Measurements from ENCODE around the gene IGFALS.
A peak's percentile ranks its signal among the peaks of the same experiment; 100 is the strongest.

The IGFALS gene

DNA sequence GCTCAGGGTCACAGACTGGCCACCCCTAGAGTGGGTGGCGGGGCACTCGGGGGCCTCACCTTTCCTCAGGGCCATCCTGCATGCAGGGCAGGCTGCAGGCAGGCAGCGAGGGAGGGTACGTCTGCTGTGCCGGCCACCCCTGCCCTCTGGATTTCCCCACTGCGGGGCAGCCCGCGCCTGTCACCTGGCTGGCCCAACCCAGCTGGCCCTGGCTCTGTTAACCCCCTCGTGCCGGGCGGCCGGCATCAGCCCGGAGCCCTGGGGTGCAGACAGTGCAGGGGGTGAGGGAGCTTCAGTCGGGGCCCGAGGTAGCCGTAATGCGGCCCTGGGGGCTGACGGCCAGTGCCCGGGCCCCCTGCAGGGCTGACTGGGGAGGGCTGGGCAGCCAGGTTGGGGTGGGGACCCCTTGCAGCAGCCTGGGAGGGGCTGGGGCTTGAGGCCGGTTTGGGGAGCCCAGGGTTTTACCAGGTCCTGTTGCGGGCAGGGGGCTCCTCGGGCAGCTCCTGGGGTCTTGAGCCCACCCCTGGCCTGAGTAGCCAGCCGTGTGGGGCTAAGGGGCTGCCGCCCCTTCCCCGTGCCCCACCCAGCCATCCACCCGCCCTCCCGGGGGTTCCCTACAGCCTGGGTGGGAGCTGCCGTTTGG lies at the start of gene IGFALS:
IGFALS (minus strand) TSS at position 128 of the 643 bp plus-strand sequence; CDS start at position 75, 53 bp downstream.
- no peak for DNase-seq

- DNase-seq, result no peak
These were observed 46.0 kb upstream of the IGFALS start for GRCh38 chr16:1839554-1839953.

- no peak for DNase-seq
These were observed 40.6 kb upstream of the IGFALS start for GRCh38 chr16:1834096-1834495.

DNA sequence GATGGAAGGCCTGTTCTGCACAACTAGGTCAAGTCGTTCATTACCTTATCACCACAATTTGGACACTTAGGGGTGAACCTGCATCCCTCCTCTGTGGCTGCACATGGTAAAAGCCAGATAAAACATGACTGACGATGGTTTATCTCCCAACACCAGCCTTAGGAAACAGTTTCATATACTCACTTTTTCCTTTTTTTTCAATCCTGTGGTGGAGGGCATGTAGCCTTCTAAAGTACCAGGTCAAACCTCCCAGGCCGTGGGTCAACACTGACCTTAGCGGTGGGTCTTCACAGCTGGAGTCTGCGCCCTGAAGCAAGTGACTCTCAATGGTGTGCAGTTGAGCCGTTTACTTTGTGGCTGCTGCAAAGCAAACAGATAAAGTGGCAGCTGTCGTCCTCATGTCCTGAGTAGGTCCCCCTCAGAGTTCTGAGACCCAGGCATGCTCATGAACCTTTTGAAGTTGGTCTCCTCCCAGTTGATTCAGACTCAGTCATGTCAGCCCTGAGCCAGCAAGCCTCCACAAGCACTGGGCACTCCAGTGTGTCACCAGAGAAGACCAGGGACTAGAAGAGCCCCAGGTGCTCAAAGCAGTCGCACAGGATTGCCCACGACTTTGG lies 39.4 kb upstream of the IGFALS start:
- DNase-seq, result no peak

- DNase-seq, result no peak
These were observed 37.9 kb upstream of the IGFALS start for GRCh38 chr16:1831186-1832075.

GRCh38 chr16:1830213-1830612 lies 36.7 kb upstream of the IGFALS start:
- no peak for DNase-seq

DNA sequence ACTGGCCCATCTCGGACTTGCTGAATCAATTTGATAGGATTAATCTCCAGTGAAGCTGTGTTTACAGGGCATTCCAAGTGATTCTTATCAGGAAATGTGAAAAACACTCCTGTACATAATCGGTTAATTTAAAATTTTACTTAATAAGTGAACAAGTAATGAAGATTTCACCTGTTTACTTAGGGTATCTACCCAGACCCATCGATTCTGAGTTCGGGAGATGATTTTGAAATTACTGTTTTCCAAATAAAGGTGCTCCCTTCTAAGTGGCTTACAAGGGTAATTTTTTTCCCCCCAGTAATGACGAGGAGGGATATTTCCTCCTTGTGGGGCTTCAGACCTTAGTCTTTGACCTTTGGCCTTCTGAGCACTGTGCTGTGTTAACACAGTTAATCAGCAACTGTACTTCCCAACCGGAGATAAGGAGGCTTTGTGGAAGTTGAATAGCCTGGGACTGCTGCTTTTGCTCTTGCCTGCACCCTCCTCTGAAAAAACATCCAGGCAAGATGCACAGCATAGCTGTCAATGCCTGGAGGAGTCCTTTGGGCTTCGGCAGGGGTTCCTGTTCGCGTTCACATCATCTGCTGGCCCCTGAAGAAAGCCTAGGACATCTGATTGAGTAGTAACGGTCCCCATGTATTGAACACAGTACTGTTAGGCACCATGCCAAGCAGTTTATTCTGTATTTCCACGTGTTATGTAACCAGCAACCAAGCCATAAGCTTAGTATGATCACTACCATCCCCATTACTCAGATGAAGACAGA lies 35.3 kb upstream of the IGFALS start:
- no peak for DNase-seq

DNA sequence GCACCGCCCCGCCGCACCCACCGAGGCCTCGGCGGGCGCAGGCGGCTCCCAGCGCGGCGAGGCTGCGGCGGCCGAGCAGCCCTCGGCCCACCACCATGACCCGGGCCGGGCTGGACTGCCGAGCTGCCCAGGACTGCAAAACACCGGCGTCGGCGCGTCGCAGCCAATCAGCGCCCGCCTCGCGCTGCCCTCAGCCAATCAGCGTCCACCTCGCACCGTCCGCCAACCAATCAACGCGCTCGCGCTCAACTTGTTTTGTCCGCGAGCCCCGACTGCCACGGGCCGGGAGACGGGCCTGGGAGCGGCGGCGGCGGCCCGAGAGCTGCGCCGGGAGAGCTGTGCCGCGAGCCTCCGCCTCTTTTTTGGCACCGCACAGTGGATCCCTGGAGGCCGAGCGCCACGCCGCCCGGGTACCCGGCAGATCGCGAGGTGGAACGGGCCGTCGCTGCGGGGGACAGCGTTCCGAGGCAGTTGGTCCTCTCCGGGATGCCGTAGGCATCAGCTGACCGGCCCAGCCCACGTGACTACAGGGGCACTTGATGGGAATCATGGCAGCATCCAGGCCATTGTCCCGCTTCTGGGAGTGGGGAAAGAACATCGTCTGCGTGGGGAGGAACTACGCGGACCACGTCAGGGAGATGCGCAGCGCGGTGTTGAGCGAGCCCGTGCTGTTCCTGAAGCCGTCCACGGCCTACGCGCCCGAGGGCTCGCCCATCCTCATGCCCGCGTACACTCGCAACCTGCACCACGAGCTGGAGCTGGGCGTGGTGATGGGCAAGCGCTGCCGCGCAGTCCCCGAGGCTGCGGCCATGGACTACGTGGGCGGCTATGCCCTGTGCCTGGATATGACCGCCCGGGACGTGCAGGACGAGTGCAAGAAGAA lies 33.4 kb upstream of the IGFALS start, which contains the start of the genes FAHD1 and HAGH:
FAHD1 (plus strand) TSS at position 516 of the 883 bp plus-strand sequence; CDS start at position 549, 33 bp downstream.
HAGH (minus strand) TSS at position 135 of the 883 bp plus-strand sequence; CDS start at position 97, 38 bp downstream.
- peak; percentile 96 for DNase-seq

- no peak for DNase-seq
These were observed 32.6 kb upstream of the IGFALS start for GRCh38 chr16:1825864-1826690.

DNA sequence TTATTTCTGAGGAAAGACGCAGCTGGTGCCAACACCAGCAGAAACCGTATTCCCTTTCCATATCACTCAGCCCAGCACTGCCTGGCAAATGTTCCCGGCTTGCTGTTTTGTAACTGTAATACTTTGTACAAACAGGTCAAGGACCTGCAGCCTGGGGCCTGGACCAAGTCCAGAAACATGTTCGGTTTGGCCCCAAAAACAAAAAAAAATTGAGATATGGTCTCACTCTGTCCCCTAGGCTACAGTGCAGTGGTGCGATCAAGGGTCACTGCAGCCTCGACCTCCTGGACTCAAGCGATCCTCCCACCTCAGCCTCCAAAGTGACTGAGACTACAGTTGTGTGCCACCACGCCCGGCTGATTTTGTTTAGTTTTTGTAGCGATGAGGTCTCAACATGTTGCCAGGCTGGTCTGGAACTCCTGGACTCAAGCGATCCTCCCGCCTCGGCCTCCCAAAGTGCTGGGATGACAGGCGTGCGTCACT lies 31.9 kb upstream of the IGFALS start:
- DNase-seq, result no peak

GRCh38 chr16:1823821-1824220 lies 30.3 kb upstream of the IGFALS start:
- DNase-seq, result no peak

DNA sequence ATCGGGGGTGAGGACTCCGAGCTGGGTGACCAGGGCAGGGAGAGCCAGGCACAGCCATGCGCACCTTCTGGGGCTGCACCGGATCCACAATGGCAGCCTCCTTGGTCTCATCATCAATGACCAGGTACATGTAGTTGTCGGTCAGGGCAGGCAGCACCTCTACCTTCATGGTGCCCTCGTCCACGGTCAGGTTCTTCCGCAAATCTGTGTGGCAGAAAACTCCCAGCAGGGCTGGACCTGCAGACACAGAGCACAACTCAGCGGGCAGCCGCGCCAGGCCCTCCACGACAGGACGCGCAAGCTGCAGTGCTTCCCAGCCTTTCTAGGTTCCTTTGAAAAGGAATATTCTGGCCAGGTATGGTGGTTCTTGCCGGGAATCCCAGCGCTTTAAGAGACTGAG lies 29.3 kb upstream of the IGFALS start:
- DNase-seq, result no peak

GRCh38 chr16:1821861-1822611 lies 28.5 kb upstream of the IGFALS start:
- no peak for DNase-seq

- DNase-seq, result no peak
These were observed 27.4 kb upstream of the IGFALS start for GRCh38 chr16:1820946-1821290.

DNA sequence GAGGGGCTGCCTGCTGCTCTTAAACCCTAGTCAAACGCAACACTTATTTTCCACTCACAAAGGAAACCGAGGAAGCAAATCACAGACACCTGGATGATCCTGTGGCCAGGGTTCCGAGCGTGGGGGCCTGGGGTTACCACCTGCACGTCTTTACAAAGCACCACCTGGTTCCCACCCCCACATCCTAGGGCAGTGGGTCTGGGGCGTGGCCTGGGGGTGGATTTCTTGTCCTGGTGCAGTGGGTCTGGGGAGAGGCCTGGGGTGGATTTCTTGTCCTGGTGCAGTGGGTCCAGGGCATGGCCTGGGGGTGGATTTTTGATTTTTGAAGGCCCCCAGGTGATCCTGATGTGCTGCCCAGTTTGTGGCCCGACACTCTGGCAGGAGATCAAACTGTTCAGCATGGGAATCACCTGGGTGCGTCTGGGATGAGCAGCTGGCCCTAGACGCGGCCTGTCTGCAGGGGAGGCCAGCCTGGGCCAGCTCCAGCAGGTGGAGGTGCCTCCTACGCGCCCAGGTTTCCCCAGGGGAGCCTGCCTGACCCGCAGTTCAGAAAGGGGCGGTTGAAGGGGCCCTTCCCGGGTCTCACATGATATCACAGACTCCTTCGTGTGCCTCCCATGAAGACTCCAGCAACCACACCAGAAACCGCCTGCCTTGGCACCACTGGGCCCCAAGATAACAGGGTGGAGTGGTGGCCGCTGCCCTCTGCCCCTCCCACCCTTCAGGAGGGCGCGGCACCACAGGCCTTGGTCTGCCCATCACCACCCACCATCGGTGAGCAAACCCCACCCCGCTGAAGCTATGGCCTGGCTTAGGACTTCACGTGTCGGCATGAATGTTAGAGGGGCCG lies 26.8 kb upstream of the IGFALS start:
- DNase-seq, result no peak

DNA sequence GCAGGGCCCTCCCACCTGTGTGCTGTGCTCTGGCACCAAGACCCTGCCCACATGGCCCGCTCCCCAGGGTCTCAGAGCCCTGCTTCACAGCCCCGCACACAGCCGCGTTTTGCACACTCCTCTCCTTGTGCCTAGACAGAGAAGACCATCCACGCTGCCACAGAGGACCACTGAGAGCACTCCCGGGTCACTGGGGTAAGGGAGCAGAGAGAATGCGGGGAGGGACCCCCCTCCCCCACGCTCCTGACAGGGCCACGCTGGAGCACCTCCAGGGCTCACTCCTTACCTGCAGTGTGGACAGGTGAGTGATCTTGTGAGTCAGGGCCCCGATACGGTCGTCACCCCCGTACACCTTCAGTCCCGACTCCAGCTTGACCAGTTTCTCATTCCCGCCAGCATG lies 26.1 kb upstream of the IGFALS start:
- DNase-seq, result no peak

DNA sequence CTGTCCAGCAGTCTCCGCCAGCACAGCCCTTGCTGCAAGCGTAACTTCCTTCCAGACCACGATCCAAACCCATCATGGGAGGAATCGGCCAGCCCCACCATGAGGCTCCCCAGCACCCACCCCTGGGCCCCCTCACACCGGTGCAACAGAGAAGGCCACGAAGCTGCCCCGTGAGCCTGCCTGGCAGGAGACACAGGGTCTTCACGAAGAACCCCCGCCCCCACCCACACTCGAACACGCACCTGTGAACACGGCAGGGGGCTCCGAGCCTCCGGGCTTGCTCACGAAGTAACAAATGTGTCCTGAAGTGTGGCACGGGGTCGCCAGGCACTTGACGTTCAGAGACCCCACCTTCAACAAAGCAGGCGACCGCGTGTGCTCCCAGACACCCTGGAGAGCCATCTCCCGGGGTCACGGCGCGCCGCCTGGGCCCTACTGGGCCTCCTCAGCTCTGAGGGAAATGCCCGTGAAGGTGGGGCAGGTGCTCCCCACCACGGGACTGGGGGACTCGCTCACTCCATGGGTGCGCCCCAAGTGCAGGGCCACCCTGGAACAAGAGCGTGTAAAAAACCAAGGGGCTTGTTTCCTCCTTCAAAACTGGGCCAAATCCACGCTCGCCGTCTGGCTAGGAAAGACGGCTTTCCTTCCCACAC lies 25.5 kb upstream of the IGFALS start:
- no peak for DNase-seq

DNA sequence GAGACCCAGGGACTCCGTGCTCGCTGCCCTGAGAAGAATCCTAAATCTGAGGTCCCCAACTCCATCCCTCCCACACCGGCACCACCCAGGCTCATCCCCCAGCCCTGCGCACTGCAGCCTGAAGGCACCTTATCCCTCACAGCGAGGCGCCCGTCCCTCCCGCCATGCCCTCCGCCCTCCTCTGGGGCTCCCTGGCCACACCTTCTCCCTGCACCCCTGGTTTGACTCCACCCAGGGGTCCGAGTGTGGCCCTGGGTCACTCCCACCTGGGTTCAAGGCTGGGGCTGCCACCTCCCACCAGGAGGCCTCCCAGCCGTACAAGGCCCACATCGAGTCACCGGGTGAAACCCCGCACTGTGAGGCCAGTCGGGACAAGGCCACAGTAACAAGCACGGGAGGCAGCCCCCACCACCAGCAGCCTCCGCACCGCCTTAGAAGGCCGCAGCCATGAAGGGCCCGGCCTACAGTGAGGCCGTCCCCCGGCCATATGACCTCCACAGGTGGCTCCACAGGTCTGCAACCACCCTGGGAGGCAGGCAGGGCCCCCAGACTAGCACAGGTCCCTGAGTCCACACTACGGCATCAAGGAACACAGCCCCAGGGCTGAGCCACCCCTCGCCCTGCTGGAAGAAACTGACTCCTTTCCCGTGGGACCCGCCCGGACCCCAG lies 24.8 kb upstream of the IGFALS start:
- no peak for DNase-seq
